Endodermal cell (in vitro differentiated cells): ENCODE data around the gene SPTB. TPM values are rescaled to one million over a fixed set of nuclear protein-coding genes. Genes with fewer than 3 reads are reported as not detected.

Source experiments
- DNase-seq: peaks from one replicate; pipeline ENCODE4 v3.0.0-alpha.2; 2017
- H3K27ac ChIP-seq: 2 replicates; pipeline ENCODE4 v1.5.1; 2013; ENCODE audit warnings: mild to moderate bottlenecking, low read depth, low read length, moderate library complexity
- H3K27me3 ChIP-seq: 2 replicates; pipeline ENCODE4 v1.6.1; 2013; ENCODE audit warnings: mild to moderate bottlenecking, low read length, moderate library complexity; ENCODE audit not compliant: insufficient read depth, control insufficient read depth, poor library complexity, severe bottlenecking
- H3K36me3 ChIP-seq: 2 replicates; pipeline ENCODE4 v1.7.0; 2013; ENCODE audit warnings: mild to moderate bottlenecking, low read length, moderate library complexity; ENCODE audit not compliant: control insufficient read depth, insufficient read depth
- H3K4me1 ChIP-seq: one replicate; pipeline ENCODE4 v1.7.0; 2013; ENCODE audit warnings: low read length; ENCODE audit not compliant: control insufficient read depth, insufficient read depth
- H3K4me3 ChIP-seq: 2 replicates; pipeline ENCODE4 v1.5.1; 2013; ENCODE audit warnings: mild to moderate bottlenecking, low read length, moderate library complexity
- H3K9ac ChIP-seq: 2 replicates; pipeline ENCODE4 v1.6.1; 2013; ENCODE audit warnings: mild to moderate bottlenecking, low read length, moderate library complexity; ENCODE audit not compliant: poor library complexity, severe bottlenecking; ENCODE audit errors: extremely low read depth
- H3K9me3 ChIP-seq: 2 replicates; pipeline ENCODE4 v1.6.1; 2013; ENCODE audit warnings: mild to moderate bottlenecking, low read length, moderate library complexity; ENCODE audit not compliant: control insufficient read depth
- H3K27ac Mint-ChIP-seq: 2 replicates; pipeline ENCODE4 v1.8.0; 2020; ENCODE audit warnings: mixed read lengths
- H3K27me3 Mint-ChIP-seq: 2 replicates; pipeline ENCODE4 v1.8.0; 2021; ENCODE audit warnings: mild to moderate bottlenecking, mixed read lengths; ENCODE audit not compliant: insufficient read depth
- H3K36me3 Mint-ChIP-seq: 2 replicates; pipeline ENCODE4 v1.8.0; 2020; ENCODE audit warnings: low read depth, mixed read lengths
- H3K4me1 Mint-ChIP-seq: 2 replicates; pipeline ENCODE4 v1.8.0; 2020; ENCODE audit warnings: mixed read lengths
- H3K4me3 Mint-ChIP-seq: 2 replicates; pipeline ENCODE4 v1.8.0; 2020; ENCODE audit warnings: mild to moderate bottlenecking, moderate library complexity, mixed read lengths
- H3K9me3 Mint-ChIP-seq: 2 replicates; pipeline ENCODE4 v1.8.0; 2020; ENCODE audit warnings: mild to moderate bottlenecking, mixed read lengths
- CTCF ChIP-seq: fragments of 200-600 bp; sonication (generic); conservative IDR thresholded peaks from 2 replicates; pipeline ENCODE4 v1.5.0; 2021; ENCODE audit warnings: antibody characterized with exemption, mild to moderate bottlenecking
- WGBS, 2 experiments: methylation state at CpG; one replicate each; pipeline versions ENCODE4 v1.1.5 to v1.1.7; 2013; ENCODE audit warnings: missing lambda C conversion rate in 2 of 2, mixed read lengths in 1 of 2; ENCODE audit not compliant: insufficient coverage in 1 of 2, insufficient read length in 1 of 2; 5-methylcytosine and 5-hydroxymethylcytosine counted together
- total RNA-seq, 2 donors: library from RNA; stranded (reverse); fragmentation: NEBNext Ultra II Directional in 1 of 2; extraction: Animal tissue kit (Norgen Biotek cat#: 25700) in 1 of 2; gene quantifications; 2 replicates in 1 of 2; 3 replicates in 1 of 2; pipeline ENCODE4 v1.2.1, GENCODE V29; 2021

SPTB gene
- total RNA-seq, 2 donors from 2014 or later, result 0.77 to 1.4 TPM

GRCh38 chr14:64765740-64766302, 113.9 kb downstream of the SPTB start:
- no peaks in the 10 kb centered on the region for H3K36me3 Mint-ChIP-seq
- no peak for DNase-seq
- H3K4me3 ChIP-seq, result no peak overlapping the region
- H3K27me3 Mint-ChIP-seq, result peaks cover 31% of the 10 kb centered on the region
- H3K27ac ChIP-seq, result no peak overlapping the region
- H3K9me3 ChIP-seq, result no peaks in the 10 kb centered on the region
- H3K36me3 ChIP-seq, result no peaks in the 10 kb centered on the region
- TF ChIP-seq CTCF, result no peak
- H3K4me1 Mint-ChIP-seq, result peaks cover 22% of the 10 kb centered on the region
- H3K9ac ChIP-seq, result no peak overlapping the region
- no peak overlapping the region for H3K4me3 Mint-ChIP-seq
- H3K27ac Mint-ChIP-seq, result no peak overlapping the region
- 80 to 92% methylated on average over 1 to 4 of the region's 4 CpGs for WGBS, 2 experiments
- H3K27me3 ChIP-seq, result no peaks in the 10 kb centered on the region
- peaks cover 13% of the 10 kb centered on the region for H3K4me1 ChIP-seq
- H3K9me3 Mint-ChIP-seq, result no peaks in the 10 kb centered on the region

- H3K27ac ChIP-seq, result no peak overlapping the region
- no peaks in the 10 kb centered on the region for H3K9me3 ChIP-seq
- DNase-seq, result peak; percentile 95
- Mint-ChIP-seq H3K27me3 (peaks cover 36% of the 10 kb centered on the region), H3K27ac (no peak overlapping the region), H3K36me3 (no peaks in the 10 kb centered on the region), H3K4me3 (peak overlapping the region; percentile 40), H3K9me3 (no peaks in the 10 kb centered on the region), H3K4me1 (peaks cover 25% of the 10 kb centered on the region)
- H3K9ac ChIP-seq, result no peak overlapping the region
- H3K4me3 ChIP-seq, result no peak overlapping the region
- 51 to 69% methylated on average over 6 to 21 of the region's 29 CpGs for WGBS, 2 experiments
- TF ChIP-seq CTCF, result peak; percentile 94
- H3K27me3 ChIP-seq, result no peaks in the 10 kb centered on the region
- H3K36me3 ChIP-seq, result no peaks in the 10 kb centered on the region
- H3K4me1 ChIP-seq, result peaks cover 13% of the 10 kb centered on the region
These were observed 114.8 kb downstream of the SPTB start for GRCh38 chr14:64764641-64765520.

- peak; percentile 66 for DNase-seq
- H3K27me3 Mint-ChIP-seq, result peaks cover 36% of the 10 kb centered on the region
- H3K27ac Mint-ChIP-seq, result no peak overlapping the region
- WGBS, 2 experiments, result 62 to 76% methylated on average over 13 to 18 of the region's 18 CpGs
- H3K27ac ChIP-seq, result no peak overlapping the region
- no peaks in the 10 kb centered on the region for H3K9me3 Mint-ChIP-seq
- H3K36me3 Mint-ChIP-seq, result no peaks in the 10 kb centered on the region
- H3K4me3 ChIP-seq, result no peak overlapping the region
- no peak overlapping the region for H3K9ac ChIP-seq
- H3K4me1 ChIP-seq, result peaks cover 17% of the 10 kb centered on the region
- H3K9me3 ChIP-seq, result no peaks in the 10 kb centered on the region
- TF ChIP-seq CTCF, result no peak
- H3K27me3 ChIP-seq, result no peaks in the 10 kb centered on the region
- peak overlapping the region; percentile 40 for H3K4me3 Mint-ChIP-seq
- no peaks in the 10 kb centered on the region for H3K36me3 ChIP-seq
- peaks cover 33% of the 10 kb centered on the region for H3K4me1 Mint-ChIP-seq
These were observed 115.7 kb downstream of the SPTB start for GRCh38 chr14:64763801-64764621.
